ENCODE data around the gene DBNDD2. TPM values are rescaled to one million over a fixed set of nuclear protein-coding genes. Genes with fewer than 3 reads are reported as not detected.

DBNDD2 gene
- total RNA-seq, 6 experiments from 2014 or later: 2.3 to 5.3 (median 3.3) TPM

DNA sequence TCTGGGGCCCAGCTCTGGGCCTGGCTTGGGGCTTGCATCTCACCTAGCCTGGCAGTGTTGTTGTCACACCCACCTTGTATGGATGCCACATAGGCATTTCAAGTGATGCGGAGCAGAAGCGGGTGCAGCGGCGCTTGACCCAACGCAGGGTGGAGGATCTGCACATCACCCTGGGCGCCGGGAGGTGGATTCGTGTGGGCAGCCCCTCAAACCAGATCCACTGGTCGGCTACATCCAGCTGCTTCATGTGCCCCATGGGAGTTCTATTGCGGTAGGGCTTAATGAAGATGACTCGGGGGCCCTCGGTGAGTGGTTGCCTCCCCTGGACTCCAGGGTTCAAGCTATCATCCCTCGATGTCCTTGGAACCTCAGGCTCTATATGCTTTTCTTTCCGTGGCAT, 33.1 kb upstream of the DBNDD2 start:
- Histone ChIP-seq H3K9me3 (no peaks in the 10 kb centered on the region), H3K27me3 (no peaks in the 10 kb centered on the region), H3K4me1 (peaks cover 0 to 7% (median 3%) of the 10 kb centered on the region in 4 donors), H3K27ac (no peak overlapping the region), H3K4me3 (no peak overlapping the region), H3K36me3 (no peaks in the 10 kb centered on the region)
- TF ChIP-seq, protein P1, sequence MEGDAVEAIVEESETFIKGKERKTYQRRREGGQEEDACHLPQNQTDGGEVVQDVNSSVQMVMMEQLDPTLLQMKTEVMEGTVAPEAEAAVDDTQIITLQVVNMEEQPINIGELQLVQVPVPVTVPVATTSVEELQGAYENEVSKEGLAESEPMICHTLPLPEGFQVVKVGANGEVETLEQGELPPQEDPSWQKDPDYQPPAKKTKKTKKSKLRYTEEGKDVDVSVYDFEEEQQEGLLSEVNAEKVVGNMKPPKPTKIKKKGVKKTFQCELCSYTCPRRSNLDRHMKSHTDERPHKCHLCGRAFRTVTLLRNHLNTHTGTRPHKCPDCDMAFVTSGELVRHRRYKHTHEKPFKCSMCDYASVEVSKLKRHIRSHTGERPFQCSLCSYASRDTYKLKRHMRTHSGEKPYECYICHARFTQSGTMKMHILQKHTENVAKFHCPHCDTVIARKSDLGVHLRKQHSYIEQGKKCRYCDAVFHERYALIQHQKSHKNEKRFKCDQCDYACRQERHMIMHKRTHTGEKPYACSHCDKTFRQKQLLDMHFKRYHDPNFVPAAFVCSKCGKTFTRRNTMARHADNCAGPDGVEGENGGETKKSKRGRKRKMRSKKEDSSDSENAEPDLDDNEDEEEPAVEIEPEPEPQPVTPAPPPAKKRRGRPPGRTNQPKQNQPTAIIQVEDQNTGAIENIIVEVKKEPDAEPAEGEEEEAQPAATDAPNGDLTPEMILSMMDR (IDR thresholded peaks at IDR 0.05): no peak
- no peak for TF ChIP-seq POLR2A (IDR thresholded peaks at IDR 0.05)
- WGBS (ENCODE audit: insufficient coverage, low coverage, low lambda C conversion rate, missing lambda C conversion rate): 100% methylated on average over 2 of the region's 14 CpGs
- no peak for DNase-seq
- intact Hi-C loops (cut with DNase I): loop anchor here (10.0 kb wide), 2 partner anchors 50 to 70 kb away; no protein-coding TSS in a partner anchor
- no peak for ATAC-seq

DNA sequence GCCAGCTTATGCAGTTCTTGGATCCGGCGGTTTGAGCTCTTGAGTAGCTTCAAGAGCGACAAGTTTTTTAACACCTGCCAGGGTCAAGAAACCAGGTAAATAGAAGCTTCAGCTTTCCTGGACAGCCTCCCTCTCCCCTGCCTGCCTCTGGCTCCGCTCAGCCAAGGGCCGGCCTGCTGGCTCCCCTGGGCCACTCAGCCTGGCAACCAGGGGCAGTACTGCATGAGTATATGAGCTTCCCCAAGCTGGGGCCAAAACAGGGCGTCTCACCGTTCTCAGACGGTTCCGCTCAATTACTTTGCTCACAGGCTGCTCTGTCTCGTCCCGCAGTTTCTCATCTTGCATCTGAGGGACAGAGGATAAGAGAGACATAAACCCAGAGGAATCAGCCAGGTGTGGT, 30.8 kb upstream of the DBNDD2 start:
- H3K36me3 ChIP-seq: no peaks in the 10 kb centered on the region
- no peak for DNase-seq
- intact Hi-C loops (cut with DNase I): loop anchor here (10.0 kb wide), 2 partner anchors 48 to 68 kb away; no protein-coding TSS in a partner anchor

DNA sequence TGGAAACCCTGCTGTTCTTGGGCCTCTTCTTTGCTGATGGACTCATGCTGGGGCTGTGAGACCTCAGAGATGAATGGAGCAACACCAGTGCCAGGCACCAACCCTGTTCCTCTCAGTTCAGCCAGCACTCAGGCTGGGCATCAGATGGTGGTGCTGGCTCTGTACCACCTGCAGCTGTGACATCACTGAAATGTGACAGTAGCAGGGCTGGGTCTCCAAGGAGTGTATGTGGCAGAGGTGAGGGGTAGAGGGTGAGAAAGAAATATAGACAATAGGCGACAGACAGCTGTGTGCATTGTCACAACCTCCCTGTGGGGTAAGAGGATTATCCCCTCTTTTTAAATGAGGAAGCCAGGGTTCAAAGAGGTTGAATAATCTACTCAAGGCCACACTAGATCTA, 29.9 kb upstream of the DBNDD2 start, which contains the start of gene TP53TG5:
Gene TP53TG5, minus strand, starts transcription at position 135 of the 400 bp plus-strand sequence. Its CDS starts 89 bp downstream, at position 46.
- TF ChIP-seq, protein P1 (IDR thresholded peaks at IDR 0.05): no peak
- TF ChIP-seq POLR2A (IDR thresholded peaks at IDR 0.05): no peak
- ATAC-seq (no peak), DNase-seq (no peak)
- no peak within 1 kb of the TSS for H3K27ac ChIP-seq
- no peaks in the 10 kb centered on the region for H3K27me3 ChIP-seq
- no peak within 1 kb of the TSS for H3K4me3 ChIP-seq
- H3K4me1 ChIP-seq: peaks cover 0 to 3% (median 1%) of the 10 kb centered on the region in 4 donors
- intact Hi-C loops (cut with DNase I): loop anchor here (10.0 kb wide), 2 partner anchors 47 to 67 kb away; no protein-coding TSS in a partner anchor
- H3K9me3 ChIP-seq: no peaks in the 10 kb centered on the region
- WGBS (ENCODE audit: insufficient coverage, low coverage, low lambda C conversion rate, missing lambda C conversion rate): no CpG with 5 or more reads among the region's 1 CpG
- H3K36me3 ChIP-seq: no peaks in the 10 kb centered on the region

More for the DNA sequence above, 30.8 kb upstream of the DBNDD2 start:
- Histone ChIP-seq H3K4me1 (peaks cover 0 to 7% (median 3%) of the 10 kb centered on the region in 4 donors), H3K27me3 (no peaks in the 10 kb centered on the region), H3K9me3 (no peaks in the 10 kb centered on the region), H3K27ac (no peak overlapping the region), H3K4me3 (no peak overlapping the region)
- TF ChIP-seq POLR2A (IDR thresholded peaks at IDR 0.05): no peak
- TF ChIP-seq, protein P1 (IDR thresholded peaks at IDR 0.05): no peak
- ATAC-seq: no peak
- WGBS (ENCODE audit: insufficient coverage, low coverage, low lambda C conversion rate, missing lambda C conversion rate): 96% methylated on average over 3 of the region's 11 CpGs

DNA sequence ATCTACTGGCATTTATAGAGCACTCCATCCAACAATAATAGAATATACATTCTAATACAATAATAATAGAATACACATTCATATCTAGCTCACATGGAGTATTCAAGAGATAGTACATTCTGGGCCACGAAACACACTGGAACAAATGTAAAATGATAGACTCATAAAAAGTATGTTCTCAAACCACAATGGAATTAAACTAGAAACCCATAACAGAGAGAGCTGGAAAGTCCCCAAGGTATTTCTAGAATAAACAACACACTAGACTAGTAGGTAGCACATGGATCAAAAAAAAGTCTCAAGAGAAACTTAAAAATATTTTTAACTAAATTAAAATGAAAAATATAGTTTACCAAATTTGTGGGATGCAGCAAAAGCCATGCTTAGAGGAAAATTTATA, 20.8 kb upstream of the DBNDD2 start:
- intact Hi-C loops (cut with DNase I): no loop called here
- Histone ChIP-seq H3K27me3 (no peaks in the 10 kb centered on the region), H3K9me3 (no peaks in the 10 kb centered on the region), H3K27ac (no peak overlapping the region), H3K4me3 (no peak overlapping the region), H3K36me3 (no peaks in the 10 kb centered on the region), H3K4me1 (no peaks in the 10 kb centered on the region)
- DNase-seq (no peak), ATAC-seq (no peak)
- TF ChIP-seq, protein P1 (IDR thresholded peaks at IDR 0.05): no peak
- TF ChIP-seq POLR2A (IDR thresholded peaks at IDR 0.05): no peak
- 80% methylated on average over 1 of the region's 1 CpG for WGBS (ENCODE audit: insufficient coverage, low coverage, low lambda C conversion rate, missing lambda C conversion rate)
